ENCODE data around the gene LUZP2. TPM values are rescaled to one million over a fixed set of nuclear protein-coding genes. Genes with fewer than 3 reads are reported as not detected.

The LUZP2 gene
- total and polyA plus RNA-seq, 4 experiments from 2014 or later = not detected

DNA sequence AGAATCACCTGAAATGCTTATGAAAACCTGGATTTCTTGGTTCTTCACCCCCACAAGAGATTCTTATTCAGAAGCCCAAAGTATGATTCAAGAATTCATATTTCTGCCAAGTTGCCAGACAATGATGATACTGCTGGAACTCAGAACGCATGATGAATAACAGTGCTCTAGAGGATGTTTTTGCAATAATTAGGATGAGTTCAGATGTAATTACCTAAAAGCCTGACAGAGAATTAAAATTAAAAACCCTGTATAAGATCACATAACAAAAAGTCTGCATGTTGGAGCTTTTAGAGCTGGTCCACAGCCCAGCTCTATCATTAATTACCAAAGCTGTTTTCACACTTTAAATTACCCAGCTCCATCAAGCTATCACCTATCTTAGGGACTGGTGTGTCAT lies 211.8 kb downstream of the LUZP2 start:
- Histone ChIP-seq H3K9me3 (ENCODE audit: control insufficient read depth in 1 of 2, low read length in 2 of 2) (peaks cover 0 to 4% of the 10 kb centered on the region in 2 donors), H3K36me3 (ENCODE audit: insufficient read depth, low read length) (no peaks in the 10 kb centered on the region), H3K27ac (ENCODE audit: low read depth, low read length) (no peak overlapping the region), H3K4me1 (ENCODE audit: insufficient read depth, low read length) (no peaks in the 10 kb centered on the region), H3K4me3 (ENCODE audit: low read length in 2 of 2) (no peak overlapping the region), H3K27me3 (ENCODE audit: insufficient read depth, low read length) (no peaks in the 10 kb centered on the region)
- Mint-ChIP-seq H3K4me1 (no peaks in the 10 kb centered on the region), H3K4me3 (no peak overlapping the region), H3K36me3 (no peaks in the 10 kb centered on the region), H3K27me3 (no peaks in the 10 kb centered on the region), H3K9me3 (peaks cover 4 to 34% (median 12%) of the 10 kb centered on the region in 8 donors), H3K27ac (no peak overlapping the region)
- POLR2A ChIA-PET (ENCODE audit: partially characterized antibody) = no interaction called here
- intact Hi-C loops (cut with micrococcal nuclease) = no loop called here
- no peak for DNase-seq
- CTCF ChIA-PET (ENCODE audit: partially characterized antibody) = no interaction called here

DNA sequence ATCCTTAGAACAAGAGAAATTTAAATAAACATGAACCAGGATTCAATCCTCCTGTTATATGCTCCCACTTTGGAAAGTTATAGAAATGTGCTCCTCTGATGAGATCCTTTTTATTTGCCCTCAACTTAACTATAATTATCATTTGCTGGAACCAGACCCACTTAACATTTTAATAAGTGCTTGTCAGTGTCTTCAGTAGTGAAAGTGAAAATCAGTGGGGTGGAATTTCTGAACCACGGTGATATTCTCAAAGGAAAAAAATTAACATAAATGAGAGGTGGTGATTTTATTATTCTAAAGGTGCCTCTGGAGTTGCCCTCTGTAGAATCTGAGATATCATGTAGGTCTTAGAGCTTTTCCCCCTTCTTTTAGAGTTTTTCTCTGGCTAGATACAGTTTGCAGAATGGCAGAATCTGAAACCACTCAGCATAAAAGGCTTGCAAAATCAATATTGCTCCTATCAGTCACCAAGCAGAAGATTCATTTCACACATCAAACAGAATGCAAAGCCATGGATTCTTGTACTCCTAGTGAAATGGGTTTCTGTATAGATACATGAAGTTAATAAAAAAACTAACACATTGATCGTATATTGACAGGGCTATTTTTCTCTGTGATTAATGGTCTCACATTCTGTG lies 213.2 kb downstream of the LUZP2 start:
- no peaks in the 10 kb centered on the region for H3K27me3 Mint-ChIP-seq
- Histone ChIP-seq H3K4me1 (ENCODE audit: insufficient read depth, low read length) (no peaks in the 10 kb centered on the region), H3K9me3 (ENCODE audit: control insufficient read depth in 1 of 2, low read length in 2 of 2) (peaks cover 0 to 4% of the 10 kb centered on the region in 2 donors), H3K27ac (ENCODE audit: low read depth, low read length) (no peak overlapping the region), H3K4me3 (ENCODE audit: low read length in 2 of 2) (no peak overlapping the region), H3K27me3 (ENCODE audit: insufficient read depth, low read length) (no peaks in the 10 kb centered on the region), H3K36me3 (ENCODE audit: insufficient read depth, low read length) (no peaks in the 10 kb centered on the region)
- H3K36me3 Mint-ChIP-seq = no peaks in the 10 kb centered on the region
- ChIA-PET CTCF (ENCODE audit: partially characterized antibody) (no interaction called here), POLR2A (ENCODE audit: partially characterized antibody) (no interaction called here)
- intact Hi-C loops (cut with micrococcal nuclease) = no loop called here
- no peak for DNase-seq
- H3K27ac Mint-ChIP-seq = no peak overlapping the region
- H3K9me3 Mint-ChIP-seq = peaks cover 2 to 34% (median 11%) of the 10 kb centered on the region in 8 donors
- H3K4me1 Mint-ChIP-seq = no peaks in the 10 kb centered on the region
- H3K4me3 Mint-ChIP-seq = no peak overlapping the region

DNA sequence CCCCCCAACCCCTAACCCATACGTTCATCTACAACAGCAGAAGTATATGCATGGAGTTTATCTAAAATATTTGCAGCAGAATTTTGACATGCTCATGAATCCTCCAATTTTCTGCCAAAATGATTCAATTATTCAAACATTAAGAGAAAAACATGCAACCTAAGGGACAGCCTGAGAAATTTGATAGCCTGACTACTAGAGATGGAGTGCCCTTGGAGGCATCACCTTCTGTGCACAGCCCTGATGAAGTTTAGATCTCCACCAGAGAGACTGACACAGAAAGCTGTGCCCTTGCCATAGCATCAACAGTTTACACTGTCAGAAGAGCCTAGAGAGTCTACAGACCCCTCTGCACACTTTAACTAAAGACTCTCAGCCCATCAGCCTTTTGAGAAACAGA lies 217.7 kb downstream of the LUZP2 start:
- H3K4me1 Mint-ChIP-seq = no peaks in the 10 kb centered on the region
- H3K36me3 Mint-ChIP-seq = no peaks in the 10 kb centered on the region
- Histone ChIP-seq H3K4me3 (ENCODE audit: low read length in 2 of 2) (no peak overlapping the region), H3K27me3 (ENCODE audit: insufficient read depth, low read length) (no peaks in the 10 kb centered on the region), H3K4me1 (ENCODE audit: insufficient read depth, low read length) (no peaks in the 10 kb centered on the region), H3K9me3 (ENCODE audit: control insufficient read depth in 1 of 2, low read length in 2 of 2) (peaks cover 0 to 4% of the 10 kb centered on the region in 2 donors), H3K27ac (ENCODE audit: low read depth, low read length) (no peak overlapping the region), H3K36me3 (ENCODE audit: insufficient read depth, low read length) (no peaks in the 10 kb centered on the region)
- POLR2A ChIA-PET (ENCODE audit: partially characterized antibody) = no interaction called here
- CTCF ChIA-PET (ENCODE audit: partially characterized antibody) = no interaction called here
- DNase-seq = no peak
- H3K27ac Mint-ChIP-seq = no peak overlapping the region
- H3K27me3 Mint-ChIP-seq = no peaks in the 10 kb centered on the region
- no peak overlapping the region for H3K4me3 Mint-ChIP-seq
- intact Hi-C loops (cut with micrococcal nuclease) = no loop called here
- H3K9me3 Mint-ChIP-seq = peaks cover 0 to 34% (median 17%) of the 10 kb centered on the region in 8 donors

DNA sequence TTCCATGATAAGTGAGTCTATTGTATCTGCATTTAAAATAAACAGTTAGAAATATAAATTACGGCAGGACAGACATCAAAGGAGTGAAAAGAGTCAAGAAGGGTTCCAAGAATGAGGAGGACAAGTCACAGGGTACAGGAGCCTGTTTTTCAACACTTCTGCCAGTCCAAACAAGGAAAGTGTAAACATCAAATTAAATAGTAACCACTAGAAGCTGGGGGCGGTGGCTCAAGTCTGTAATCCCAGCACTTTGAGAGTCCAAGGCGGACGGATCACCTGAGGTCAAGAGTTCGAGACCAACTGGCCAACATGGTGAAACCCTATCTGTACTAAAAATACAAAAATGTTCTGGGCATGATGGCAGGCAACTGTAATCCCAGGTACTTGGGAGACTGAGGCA lies 219.6 kb downstream of the LUZP2 start:
- no peak overlapping the region for H3K4me3 ChIP-seq (ENCODE audit: low read length in 2 of 2)
- no peak for DNase-seq
- H3K27me3 Mint-ChIP-seq = no peaks in the 10 kb centered on the region
- H3K4me1 ChIP-seq (ENCODE audit: insufficient read depth, low read length) = no peaks in the 10 kb centered on the region
- H3K27ac Mint-ChIP-seq = no peak overlapping the region
- intact Hi-C loops (cut with micrococcal nuclease) = no loop called here
- no peaks in the 10 kb centered on the region for H3K36me3 ChIP-seq (ENCODE audit: insufficient read depth, low read length)
- H3K27ac ChIP-seq (ENCODE audit: low read depth, low read length) = no peak overlapping the region
- H3K4me1 Mint-ChIP-seq = no peaks in the 10 kb centered on the region
- H3K27me3 ChIP-seq (ENCODE audit: insufficient read depth, low read length) = no peaks in the 10 kb centered on the region
- ChIA-PET POLR2A (ENCODE audit: partially characterized antibody) (no interaction called here), CTCF (ENCODE audit: partially characterized antibody) (no interaction called here)
- H3K9me3 ChIP-seq (ENCODE audit: control insufficient read depth in 1 of 2, low read length in 2 of 2) = peaks cover 0 to 4% of the 10 kb centered on the region in 2 donors
- no peaks in the 10 kb centered on the region for H3K36me3 Mint-ChIP-seq
- peaks cover 0 to 34% (median 13%) of the 10 kb centered on the region in 8 donors for H3K9me3 Mint-ChIP-seq
- no peak overlapping the region for H3K4me3 Mint-ChIP-seq

DNA sequence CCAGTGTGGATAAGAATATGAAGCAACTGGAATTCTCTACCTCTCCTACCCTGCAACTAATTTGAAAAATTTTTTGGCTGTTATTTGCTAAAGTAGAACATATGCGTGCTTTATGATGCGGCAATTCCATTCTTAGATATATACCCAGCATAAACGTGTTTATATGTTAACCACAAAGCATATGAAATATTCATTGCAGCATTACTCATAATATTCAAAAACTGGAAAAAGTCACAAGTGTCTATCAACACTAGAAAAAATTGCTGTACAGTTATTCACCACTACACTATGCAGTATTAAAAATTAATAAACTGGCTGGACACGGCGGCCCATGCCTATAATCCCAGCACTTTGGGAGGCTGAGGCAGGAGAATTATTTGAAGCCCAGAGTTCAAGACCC lies 226.4 kb downstream of the LUZP2 start:
- no peaks in the 10 kb centered on the region for H3K27me3 Mint-ChIP-seq
- no peak overlapping the region for H3K27ac Mint-ChIP-seq
- H3K27me3 ChIP-seq (ENCODE audit: insufficient read depth, low read length) = no peaks in the 10 kb centered on the region
- H3K4me1 ChIP-seq (ENCODE audit: insufficient read depth, low read length) = no peaks in the 10 kb centered on the region
- H3K9me3 Mint-ChIP-seq = peaks cover 0 to 9% (median 5%) of the 10 kb centered on the region in 8 donors
- DNase-seq = no peak
- no peaks in the 10 kb centered on the region for H3K36me3 Mint-ChIP-seq
- H3K27ac ChIP-seq (ENCODE audit: low read depth, low read length) = no peak overlapping the region
- H3K36me3 ChIP-seq (ENCODE audit: insufficient read depth, low read length) = no peaks in the 10 kb centered on the region
- POLR2A ChIA-PET (ENCODE audit: partially characterized antibody) = no interaction called here
- H3K4me3 ChIP-seq (ENCODE audit: low read length in 2 of 2) = no peak overlapping the region
- CTCF ChIA-PET (ENCODE audit: partially characterized antibody) = no interaction called here
- H3K4me3 Mint-ChIP-seq = no peak overlapping the region
- intact Hi-C loops (cut with micrococcal nuclease) = no loop called here
- no peaks in the 10 kb centered on the region for H3K9me3 ChIP-seq (ENCODE audit: control insufficient read depth in 1 of 2, low read length in 2 of 2)
- no peaks in the 10 kb centered on the region for H3K4me1 Mint-ChIP-seq

DNA sequence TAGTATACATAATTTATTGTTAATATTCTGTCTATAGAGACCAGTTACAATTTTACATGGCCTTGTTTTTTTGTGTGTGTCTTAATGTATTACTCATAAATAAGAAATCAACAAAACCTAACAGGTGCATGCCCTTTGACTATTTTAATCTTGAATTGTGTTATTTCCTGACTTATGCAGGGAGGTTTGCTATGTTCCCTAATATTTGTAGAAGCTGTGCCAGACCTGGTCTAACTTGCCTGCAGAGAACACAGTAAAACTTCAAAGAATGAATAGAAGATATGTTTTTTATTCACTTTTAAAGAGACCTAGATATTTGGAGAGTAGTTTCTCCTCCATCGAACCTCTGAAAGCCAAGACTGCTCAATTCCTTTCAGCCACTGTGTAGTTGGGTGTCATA lies 234.7 kb downstream of the LUZP2 start:
- Histone ChIP-seq H3K27ac (ENCODE audit: low read depth, low read length) (no peak overlapping the region), H3K36me3 (ENCODE audit: insufficient read depth, low read length) (no peaks in the 10 kb centered on the region), H3K27me3 (ENCODE audit: insufficient read depth, low read length) (no peaks in the 10 kb centered on the region), H3K9me3 (ENCODE audit: control insufficient read depth in 1 of 2, low read length in 2 of 2) (no peaks in the 10 kb centered on the region), H3K4me3 (ENCODE audit: low read length in 2 of 2) (no peak overlapping the region), H3K4me1 (ENCODE audit: insufficient read depth, low read length) (no peaks in the 10 kb centered on the region)
- ChIA-PET CTCF (ENCODE audit: partially characterized antibody) (no interaction called here), POLR2A (ENCODE audit: partially characterized antibody) (no interaction called here)
- Mint-ChIP-seq H3K4me1 (no peaks in the 10 kb centered on the region), H3K36me3 (no peaks in the 10 kb centered on the region), H3K27me3 (no peaks in the 10 kb centered on the region), H3K27ac (no peak overlapping the region), H3K4me3 (no peak overlapping the region), H3K9me3 (peaks cover 0 to 9% (median 6%) of the 10 kb centered on the region in 8 donors)
- intact Hi-C loops (cut with micrococcal nuclease) = no loop called here
- DNase-seq = no peak

DNA sequence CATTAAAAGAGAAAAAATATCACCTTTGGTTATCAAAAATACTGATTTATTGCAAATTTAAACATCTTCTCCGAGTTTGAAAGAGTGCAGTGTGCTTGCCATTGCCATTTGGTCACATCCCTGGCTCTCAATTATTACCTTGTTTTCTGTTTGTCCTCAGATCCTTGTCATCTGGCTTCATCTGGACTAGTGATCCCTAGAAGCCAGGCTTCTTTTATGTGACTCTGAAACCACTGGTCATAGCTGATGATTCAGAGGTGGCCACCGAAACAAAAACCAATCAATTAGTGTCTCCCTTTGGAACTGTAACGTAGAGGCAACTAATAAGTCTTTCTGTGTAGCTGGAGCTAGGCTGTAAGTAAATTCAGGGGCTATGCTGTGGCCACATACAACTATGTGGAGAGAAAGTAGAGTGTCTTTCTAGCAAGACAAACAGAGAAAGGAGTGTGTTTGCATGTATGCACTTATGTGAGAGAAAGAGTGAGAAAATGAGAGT lies 237.9 kb downstream of the LUZP2 start:
- Histone ChIP-seq H3K4me3 (ENCODE audit: low read length in 2 of 2) (no peak overlapping the region), H3K27me3 (ENCODE audit: insufficient read depth, low read length) (no peaks in the 10 kb centered on the region), H3K36me3 (ENCODE audit: insufficient read depth, low read length) (no peaks in the 10 kb centered on the region), H3K9me3 (ENCODE audit: control insufficient read depth in 1 of 2, low read length in 2 of 2) (no peaks in the 10 kb centered on the region), H3K27ac (ENCODE audit: low read depth, low read length) (no peak overlapping the region), H3K4me1 (ENCODE audit: insufficient read depth, low read length) (no peaks in the 10 kb centered on the region)
- ChIA-PET CTCF (ENCODE audit: partially characterized antibody) (no interaction called here), POLR2A (ENCODE audit: partially characterized antibody) (no interaction called here)
- Mint-ChIP-seq H3K27ac (no peak overlapping the region), H3K36me3 (no peaks in the 10 kb centered on the region), H3K9me3 (peaks cover 0 to 15% (median 7%) of the 10 kb centered on the region in 8 donors), H3K4me1 (no peaks in the 10 kb centered on the region), H3K4me3 (no peak overlapping the region), H3K27me3 (no peaks in the 10 kb centered on the region)
- intact Hi-C loops (cut with micrococcal nuclease) = no loop called here
- DNase-seq = no peak

DNA sequence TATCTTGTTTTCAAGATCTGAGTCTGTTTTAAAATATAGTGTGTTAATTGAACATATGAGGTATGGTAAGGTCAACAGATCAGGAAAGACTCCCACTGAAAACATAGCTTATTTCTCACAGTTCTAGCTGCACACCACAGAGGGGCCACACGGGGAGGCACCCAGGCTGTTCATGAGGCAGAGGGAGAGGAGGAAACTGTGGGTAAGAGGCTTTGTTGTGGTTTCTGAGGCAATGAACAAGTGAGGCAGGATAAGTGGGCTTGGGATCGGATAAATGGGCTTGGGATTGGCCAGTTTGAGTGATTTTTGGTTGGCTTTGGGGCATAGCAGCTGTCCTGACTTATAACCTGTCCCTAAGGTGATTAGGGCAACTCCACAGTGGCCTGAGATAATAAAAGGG lies 242.1 kb downstream of the LUZP2 start:
- no peak overlapping the region for H3K4me3 ChIP-seq (ENCODE audit: low read length in 2 of 2)
- no peaks in the 10 kb centered on the region for H3K36me3 Mint-ChIP-seq
- no peak for DNase-seq
- H3K4me3 Mint-ChIP-seq = no peak overlapping the region
- H3K27me3 ChIP-seq (ENCODE audit: insufficient read depth, low read length) = no peaks in the 10 kb centered on the region
- H3K9me3 Mint-ChIP-seq = peaks cover 0 to 21% (median 6%) of the 10 kb centered on the region in 8 donors
- H3K4me1 Mint-ChIP-seq = no peaks in the 10 kb centered on the region
- ChIA-PET POLR2A (ENCODE audit: partially characterized antibody) (no interaction called here), CTCF (ENCODE audit: partially characterized antibody) (no interaction called here)
- no peaks in the 10 kb centered on the region for H3K27me3 Mint-ChIP-seq
- no peaks in the 10 kb centered on the region for H3K36me3 ChIP-seq (ENCODE audit: insufficient read depth, low read length)
- H3K9me3 ChIP-seq (ENCODE audit: control insufficient read depth in 1 of 2, low read length in 2 of 2) = no peaks in the 10 kb centered on the region
- intact Hi-C loops (cut with micrococcal nuclease) = no loop called here
- H3K27ac Mint-ChIP-seq = no peak overlapping the region
- H3K27ac ChIP-seq (ENCODE audit: low read depth, low read length) = no peak overlapping the region
- H3K4me1 ChIP-seq (ENCODE audit: insufficient read depth, low read length) = no peaks in the 10 kb centered on the region

Measured in CD4-positive, alpha-beta memory T cell (primary cell).